Measurements from ENCODE around the gene STRN.

DNA sequence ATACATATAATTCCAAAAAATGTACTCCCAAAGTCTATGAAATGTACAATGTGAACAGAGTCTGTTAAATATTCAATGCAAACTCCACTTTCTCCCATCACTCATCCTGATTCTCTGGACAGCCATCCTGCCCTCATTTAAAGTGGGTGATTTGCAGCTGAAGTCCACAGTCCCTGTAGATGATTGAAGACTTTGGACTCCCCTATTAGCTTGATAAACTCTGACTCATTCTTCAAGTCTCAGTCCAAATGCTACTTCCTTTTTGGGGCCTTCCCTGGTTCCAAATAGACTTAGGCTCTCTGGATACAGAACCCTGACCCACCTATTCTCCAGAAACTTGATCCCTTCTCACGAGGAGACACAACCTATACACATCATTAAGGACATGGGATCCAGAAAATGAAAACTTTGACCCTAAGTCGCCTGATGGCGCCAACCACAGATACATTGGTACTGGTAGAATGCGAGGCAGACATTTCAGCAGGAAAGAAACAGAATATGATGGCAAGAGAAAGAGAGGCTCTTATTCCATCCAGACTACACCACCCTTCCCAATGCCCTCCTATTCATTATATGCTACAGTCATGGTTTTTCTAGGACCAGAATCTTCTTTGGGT is 147.1 kb downstream of the STRN start:
- TF ChIP-seq CTCF (IDR thresholded peaks at IDR 0.05) (no peak), POLR2A (IDR thresholded peaks at IDR 0.05) (no peak)
